Renal pelvis (tissue), 4 donors: ENCODE measurements around the gene ZNF74. TPM values are rescaled to one million over a fixed set of nuclear protein-coding genes. Genes with fewer than 3 reads are reported as not detected.
A peak's percentile ranks its signal among the peaks of the same experiment; 100 is the strongest.
"Not testable (repeated sequence)": the region's sequence is repeated elsewhere in the genome, so short reads cannot be mapped to it uniquely, and the experiment has no call there.

Experiments
- DNase-seq: peaks from one replicate; pipeline ENCODE4 v3.0.0-alpha.2; 2013
- polyA plus RNA-seq, 3 donors: library from polyadenylated mRNA; unstranded; fragments of 120-200 nt; gene quantifications; one replicate each; pipeline ENCODE4 v1.2.1, GENCODE V29; 2013; ENCODE audit not compliant: insufficient read length in 3 of 3

Gene ZNF74
- polyA plus RNA-seq, 3 donors, result 20.4 to 21.7 (median 21.0) TPM

GRCh38 chr22:20441631-20442484, 47.9 kb downstream of the ZNF74 start:
- no peak for DNase-seq

GRCh38 chr22:20442485-20443284, 48.7 kb downstream of the ZNF74 start:
- no peak for DNase-seq

- DNase-seq, result no peak
Observed at GRCh38 chr22:20444325-20444724, 50.4 kb downstream of the ZNF74 start.

DNA sequence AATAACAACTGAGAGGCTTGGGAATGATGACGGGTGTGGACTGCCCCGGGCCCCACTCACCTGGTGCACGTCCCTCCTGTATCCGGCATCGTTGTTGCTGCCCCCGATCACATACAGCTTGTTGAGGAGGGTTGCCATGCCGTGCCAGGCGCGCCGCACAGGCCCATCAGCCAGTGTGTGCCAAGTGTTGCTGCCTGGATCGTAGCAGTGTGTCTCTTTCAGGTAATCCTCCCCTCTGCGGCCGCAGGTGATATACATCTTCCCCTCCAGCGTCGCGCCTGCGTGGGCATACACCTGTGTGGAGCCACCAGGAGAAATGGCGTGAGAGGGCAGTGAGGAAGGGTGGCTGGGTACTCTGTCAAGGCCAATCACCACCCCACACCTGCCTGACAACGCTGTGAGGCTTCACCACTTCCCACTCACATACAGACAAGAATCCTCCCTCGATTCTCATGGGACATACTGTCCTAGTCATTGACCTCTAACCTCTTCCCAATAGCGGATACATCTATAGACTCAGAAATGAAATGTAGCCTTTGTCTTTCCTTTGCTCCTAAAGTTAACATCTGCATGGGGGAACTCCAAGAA, 52.5 kb downstream of the ZNF74 start:
- DNase-seq, result no peak

GRCh38 chr22:20448630-20449029, 54.7 kb downstream of the ZNF74 start:
- no peak for DNase-seq

DNA sequence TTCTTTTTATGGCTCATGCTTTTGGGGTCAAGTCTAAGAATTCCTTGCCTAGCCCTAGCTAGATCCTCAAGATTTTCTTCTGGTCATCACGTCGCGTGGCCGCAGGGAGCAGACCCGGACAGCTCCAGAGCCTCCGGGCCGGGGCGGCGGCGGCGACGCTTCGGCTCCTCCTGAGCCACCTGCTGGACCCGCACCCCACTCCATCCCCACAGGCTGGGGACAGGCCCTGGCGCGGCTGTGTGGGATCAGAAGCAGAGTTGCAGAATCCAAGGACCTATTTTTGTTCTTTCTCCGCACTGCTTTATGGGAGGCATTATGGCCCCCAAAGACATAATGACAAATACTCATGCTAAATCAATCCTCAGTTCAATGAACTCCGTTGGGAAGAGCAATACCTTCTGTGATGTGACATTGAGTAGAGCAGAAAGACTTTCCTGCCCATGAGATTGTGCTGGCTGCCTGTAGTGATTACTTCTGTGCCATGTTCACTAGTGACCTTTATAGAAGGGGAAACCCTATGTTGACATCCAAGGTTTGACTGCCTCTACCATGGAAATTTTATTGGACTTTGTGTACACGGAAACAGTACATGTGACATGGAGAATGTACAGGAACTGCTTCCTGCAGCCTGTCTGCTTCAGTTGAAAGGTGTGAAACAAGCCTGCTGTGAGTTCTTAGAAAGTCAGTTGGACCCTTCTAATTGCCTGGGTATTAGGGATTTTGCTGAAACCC, 56.0 kb downstream of the ZNF74 start:
- no peak for DNase-seq

DNA sequence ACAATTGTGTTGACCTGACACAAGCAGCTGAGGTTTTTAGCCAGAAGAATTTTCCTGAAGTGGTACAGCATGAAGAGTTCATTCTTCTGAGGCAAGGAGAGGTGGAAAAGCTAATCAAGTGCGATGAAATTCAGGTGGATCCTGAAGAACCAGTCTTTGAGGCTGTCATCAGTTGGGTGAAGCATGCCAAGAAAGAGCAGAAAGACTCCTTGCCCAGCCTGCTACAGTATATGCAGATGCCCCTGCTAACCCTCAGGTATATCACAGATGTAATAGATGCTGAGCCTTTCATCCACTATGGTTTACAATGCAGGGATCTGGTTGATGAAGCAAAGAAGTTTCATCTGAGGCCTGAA, 56.6 kb downstream of the ZNF74 start:
- DNase-seq, result no peak

- DNase-seq, result not testable (repeated sequence)
Observed at GRCh38 chr22:20451129-20451778, 57.3 kb downstream of the ZNF74 start.

- DNase-seq, result no peak
Observed at GRCh38 chr22:20451920-20452319, 58.0 kb downstream of the ZNF74 start.

- DNase-seq, result no peak
Observed at GRCh38 chr22:20453222-20453621, 59.3 kb downstream of the ZNF74 start.

DNA sequence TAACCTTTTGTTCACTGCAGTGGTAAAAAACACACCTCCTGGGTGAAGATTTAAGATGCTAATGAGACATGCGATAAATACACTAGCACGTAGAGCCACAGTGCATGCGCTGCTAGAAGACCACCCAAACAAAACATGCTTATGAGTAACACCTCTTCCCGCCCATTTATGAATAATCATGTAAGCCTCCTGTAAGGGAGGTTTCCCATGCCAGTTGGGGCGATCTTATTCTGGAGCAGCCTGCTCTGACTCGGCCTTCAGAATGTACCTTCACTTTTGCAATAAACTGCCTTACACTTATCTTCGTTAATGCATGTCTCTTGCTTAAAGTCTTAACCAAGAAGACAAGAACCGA, 61.7 kb downstream of the ZNF74 start:
- DNase-seq, result no peak

- DNase-seq, result peak; percentile 77
Observed at GRCh38 chr22:20456064-20456721, 62.2 kb downstream of the ZNF74 start.

DNA sequence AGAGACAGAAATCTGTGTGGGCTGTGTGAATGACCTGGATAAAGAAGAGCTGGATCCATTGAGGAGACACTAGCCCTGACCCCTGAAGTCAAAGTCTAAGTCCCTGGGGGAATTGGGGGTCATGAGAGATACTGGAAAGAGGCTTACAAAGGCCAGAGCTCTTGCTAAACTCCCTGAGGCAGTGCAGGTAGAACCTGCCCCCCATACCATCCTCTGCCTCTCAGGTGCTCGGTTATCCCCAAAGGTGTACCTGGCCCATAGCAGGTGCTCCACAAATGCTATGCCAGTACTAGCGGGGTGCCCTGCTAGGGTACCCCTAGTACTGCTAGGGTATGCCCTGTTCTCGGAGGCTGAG, 62.7 kb downstream of the ZNF74 start:
- no peak for DNase-seq

DNA sequence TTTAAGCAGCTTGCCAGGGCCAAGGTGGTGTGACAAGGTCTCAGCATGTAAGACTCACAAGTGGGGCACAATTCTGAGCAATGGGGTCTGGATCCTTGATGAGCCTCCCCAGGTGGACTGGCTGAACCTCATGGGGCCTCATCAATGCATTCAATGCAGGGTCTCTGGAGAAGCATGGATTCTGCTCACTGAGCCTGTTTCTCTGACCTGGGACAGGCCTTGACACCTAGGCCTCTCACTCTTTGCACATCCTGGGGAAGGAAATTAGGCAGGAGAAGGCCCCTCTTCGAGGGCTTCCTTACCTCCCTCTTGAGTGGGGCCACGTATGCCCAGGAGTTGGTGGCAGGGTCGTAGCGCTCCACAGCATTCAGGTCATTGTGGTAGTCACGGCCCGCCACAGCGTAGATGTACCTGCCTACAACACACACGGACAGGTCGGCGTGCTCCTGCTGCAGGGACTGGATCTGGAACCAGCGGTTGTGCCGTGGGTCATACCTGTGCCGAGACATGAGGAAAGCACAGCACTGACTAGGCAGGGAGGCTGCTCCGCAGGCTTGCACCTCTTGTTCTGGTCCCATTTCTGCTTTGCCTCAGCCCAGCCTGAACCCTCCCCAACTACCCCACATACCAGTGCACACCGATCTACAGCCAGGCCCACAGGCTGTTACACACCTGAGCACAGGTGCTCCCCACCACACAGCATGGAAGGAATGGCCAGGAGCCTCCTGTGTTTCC, 63.7 kb downstream of the ZNF74 start:
- DNase-seq, result no peak

Other genes starting within 250 kb of the ZNF74 start
- 1 to 10 TPM in 2 of 3 donors, under 1 TPM in 1; 0.98 to 2.1 (median 1.5) TPM for gene CCDC188, start 243.1 kb upstream of the ZNF74 start, polyA plus RNA-seq
- gene RTN4R, start 125.8 kb upstream of the ZNF74 start, polyA plus RNA-seq, result 10 to 100 TPM in 1 of 3 donors, 1 to 10 TPM in 2; 5.8 to 11.2 (median 7.6) TPM
- gene DGCR6L, start 74.1 kb upstream of the ZNF74 start, polyA plus RNA-seq, result 10 to 100 TPM; 54.6 to 66.3 (median 63.8) TPM
- gene SCARF2, start 43.7 kb downstream of the ZNF74 start, polyA plus RNA-seq, result 10 to 100 TPM; 16.1 to 29.6 (median 24.3) TPM
- gene KLHL22, start 101.6 kb downstream of the ZNF74 start, polyA plus RNA-seq, result 10 to 100 TPM; 31.9 to 39.4 (median 38.8) TPM
- gene MED15, start 113.5 kb downstream of the ZNF74 start, polyA plus RNA-seq, result 10 to 100 TPM; 45.7 to 62.9 (median 61.4) TPM